NCI-H774 (cell line): ENCODE results near the gene AFMID.
"Not testable (repeated sequence)": the region's sequence is repeated elsewhere in the genome, so short reads cannot be mapped to it uniquely, and the experiment has no call there.

Experiments used
- DNase-seq: peaks from one replicate; lab custom pipeline; 2025; lab: John Stamatoyannopoulos, UW

AFMID gene

DNA sequence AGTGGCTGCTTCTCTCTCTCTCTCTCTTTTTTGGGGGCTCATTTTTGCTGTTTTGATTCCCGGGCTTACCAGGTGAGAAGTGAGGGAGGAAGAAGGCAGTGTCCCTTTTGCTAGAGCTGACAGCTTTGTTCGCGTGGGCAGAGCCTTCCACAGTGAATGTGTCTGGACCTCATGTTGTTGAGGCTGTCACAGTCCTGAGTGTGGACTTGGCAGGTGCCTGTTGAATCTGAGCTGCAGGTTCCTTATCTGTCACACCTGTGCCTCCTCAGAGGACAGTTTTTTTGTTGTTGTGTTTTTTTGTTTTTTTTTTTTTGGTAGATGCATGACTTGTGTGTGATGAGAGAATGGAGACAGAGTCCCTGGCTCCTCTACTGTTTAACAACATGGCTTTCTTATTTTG lies 36.6 kb downstream of the AFMID start:
- DNase-seq: no peak

DNA sequence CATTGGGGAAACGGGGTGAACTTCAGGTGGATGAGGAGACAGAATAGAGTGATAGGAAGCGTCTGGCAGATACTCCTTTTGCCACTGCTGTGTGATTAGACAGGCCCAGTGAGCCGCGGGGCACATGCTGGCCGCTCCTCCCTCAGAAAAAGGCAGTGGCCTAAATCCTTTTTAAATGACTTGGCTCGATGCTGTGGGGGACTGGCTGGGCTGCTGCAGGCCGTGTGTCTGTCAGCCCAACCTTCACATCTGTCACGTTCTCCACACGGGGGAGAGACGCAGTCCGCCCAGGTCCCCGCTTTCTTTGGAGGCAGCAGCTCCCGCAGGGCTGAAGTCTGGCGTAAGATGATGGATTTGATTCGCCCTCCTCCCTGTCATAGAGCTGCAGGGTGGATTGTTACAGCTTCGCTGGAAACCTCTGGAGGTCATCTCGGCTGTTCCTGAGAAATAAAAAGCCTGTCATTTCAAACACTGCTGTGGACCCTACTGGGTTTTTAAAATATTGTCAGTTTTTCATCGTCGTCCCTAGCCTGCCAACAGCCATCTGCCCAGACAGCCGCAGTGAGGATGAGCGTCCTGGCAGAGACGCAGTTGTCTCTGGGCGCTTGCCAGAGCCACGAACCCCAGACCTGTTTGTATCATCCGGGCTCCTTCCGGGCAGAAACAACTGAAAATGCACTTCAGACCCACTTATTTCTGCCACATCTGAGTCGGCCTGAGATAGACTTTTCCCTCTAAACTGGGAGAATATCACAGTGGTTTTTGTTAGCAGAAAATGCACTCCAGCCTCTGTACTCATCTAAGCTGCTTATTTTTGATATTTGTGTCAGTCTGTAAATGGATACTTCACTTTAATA lies 37.3 kb downstream of the AFMID start:
- no peak for DNase-seq

DNA sequence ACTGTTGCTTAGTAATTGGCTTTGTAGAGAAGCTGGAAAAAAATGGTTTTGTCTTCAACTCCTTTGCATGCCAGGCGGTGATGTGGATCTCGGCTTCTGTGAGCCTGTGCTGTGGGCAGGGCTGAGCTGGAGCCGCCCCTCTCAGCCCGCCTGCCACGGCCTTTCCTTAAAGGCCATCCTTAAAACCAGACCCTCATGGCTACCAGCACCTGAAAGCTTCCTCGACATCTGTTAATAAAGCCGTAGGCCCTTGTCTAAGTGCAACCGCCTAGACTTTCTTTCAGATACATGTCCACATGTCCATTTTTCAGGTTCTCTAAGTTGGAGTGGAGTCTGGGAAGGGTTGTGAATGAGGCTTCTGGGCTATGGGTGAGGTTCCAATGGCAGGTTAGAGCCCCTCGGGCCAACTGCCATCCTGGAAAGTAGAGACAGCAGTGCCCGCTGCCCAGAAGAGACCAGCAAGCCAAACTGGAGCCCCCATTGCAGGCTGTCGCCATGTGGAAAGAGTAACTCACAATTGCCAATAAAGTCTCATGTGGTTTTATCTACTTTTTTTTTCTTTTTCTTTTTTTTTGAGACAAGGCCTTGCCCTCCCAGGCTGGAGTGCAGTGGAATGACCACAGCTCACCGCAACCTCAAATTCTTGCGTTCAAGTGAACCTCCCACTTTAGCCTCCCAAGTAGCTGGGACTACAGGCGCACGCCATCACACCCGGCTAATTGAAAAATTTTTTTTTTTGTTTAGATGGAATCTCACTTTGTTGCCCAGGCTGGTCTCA lies 38.1 kb downstream of the AFMID start:
- no peak for DNase-seq

DNA sequence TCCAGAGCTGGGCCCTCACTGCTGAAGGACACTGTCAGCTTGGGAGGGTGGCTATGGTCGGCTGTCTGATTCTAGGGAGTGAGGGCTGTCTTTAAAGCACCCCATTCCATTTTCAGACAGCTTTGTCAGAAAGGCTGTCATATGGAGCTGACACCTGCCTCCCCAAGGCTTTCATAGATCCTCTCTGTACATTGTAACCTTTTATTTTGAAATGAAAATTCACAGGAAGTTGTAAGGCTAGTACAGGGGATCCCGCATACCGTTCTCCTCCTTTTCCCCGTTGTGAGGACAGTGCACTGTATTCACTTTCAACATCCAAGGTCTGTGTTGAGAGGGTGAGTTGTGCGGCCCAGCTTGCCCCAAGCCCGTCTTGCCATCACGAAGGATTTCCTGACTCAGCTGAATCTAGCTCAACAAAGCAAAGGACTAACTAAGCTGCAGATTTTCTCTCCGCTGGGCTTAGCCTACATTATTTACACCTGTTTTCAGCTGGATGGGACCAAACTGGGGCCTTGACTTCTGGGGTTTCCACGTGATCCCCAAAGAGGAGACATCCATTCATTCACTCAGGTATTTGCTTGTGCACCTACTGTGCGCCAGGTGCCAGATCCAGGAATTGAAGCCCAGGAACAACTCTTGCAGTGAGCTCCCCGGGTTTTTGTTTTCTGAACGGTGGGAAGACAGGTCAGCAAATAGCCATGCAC lies 39.0 kb downstream of the AFMID start:
- no peak for DNase-seq

DNA sequence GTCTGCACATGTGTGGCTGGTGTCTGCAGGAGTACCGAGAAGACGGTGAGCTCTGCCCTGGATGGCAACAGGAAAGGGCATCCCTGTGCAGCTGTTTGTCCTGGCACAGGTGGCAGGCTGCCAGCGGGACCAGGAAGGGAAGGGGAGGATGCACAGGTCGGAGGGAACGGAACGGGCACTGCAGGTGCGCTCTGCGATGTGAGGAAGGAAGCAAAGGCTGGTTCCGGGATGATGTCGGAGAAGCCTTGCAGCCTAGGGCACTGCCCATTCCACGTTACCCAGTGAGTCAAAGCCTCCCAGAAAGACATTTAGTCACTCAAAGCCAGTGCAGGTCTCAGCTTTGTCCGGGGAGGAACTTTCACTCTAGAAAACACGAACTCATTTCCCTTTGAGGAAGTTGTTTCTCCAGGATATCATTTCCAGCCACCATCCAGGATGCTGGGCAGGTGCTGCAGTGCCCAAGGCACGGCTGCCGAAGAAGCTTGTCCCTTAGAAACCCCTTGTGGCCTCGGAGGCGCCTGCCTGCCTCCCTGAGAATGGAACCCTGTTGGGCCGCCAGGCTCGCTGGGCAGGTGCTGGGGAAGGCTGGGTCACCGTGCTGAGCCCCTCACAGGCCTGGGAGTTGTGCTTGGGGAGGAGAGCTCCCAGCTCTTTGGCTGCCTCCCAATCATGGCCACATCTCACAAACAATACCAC lies 39.7 kb downstream of the AFMID start:
- DNase-seq: peak; percentile 65

DNA sequence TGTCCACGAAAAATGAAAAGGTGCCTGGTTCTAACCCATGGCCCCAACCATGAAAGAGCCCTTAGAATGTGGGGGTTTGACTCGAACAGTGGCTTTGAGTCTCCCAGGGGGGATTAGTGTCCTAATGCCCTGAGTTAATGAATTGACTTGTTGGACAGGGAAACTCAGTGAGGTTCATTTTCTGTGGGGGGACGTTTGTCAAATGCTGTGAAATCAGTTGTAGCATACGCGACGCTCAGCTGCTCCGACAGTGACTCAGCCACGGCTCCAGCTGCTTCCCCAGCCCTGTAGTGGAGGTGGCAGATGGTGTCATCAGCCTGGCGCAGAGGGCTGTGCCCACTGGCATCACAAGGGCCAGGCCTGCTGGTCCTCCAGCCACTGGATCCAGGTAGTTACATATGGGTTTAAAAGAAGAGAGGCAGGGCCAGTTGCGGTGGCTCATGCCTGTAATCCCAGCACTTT lies 40.3 kb downstream of the AFMID start:
- peak; percentile 58 for DNase-seq

DNA sequence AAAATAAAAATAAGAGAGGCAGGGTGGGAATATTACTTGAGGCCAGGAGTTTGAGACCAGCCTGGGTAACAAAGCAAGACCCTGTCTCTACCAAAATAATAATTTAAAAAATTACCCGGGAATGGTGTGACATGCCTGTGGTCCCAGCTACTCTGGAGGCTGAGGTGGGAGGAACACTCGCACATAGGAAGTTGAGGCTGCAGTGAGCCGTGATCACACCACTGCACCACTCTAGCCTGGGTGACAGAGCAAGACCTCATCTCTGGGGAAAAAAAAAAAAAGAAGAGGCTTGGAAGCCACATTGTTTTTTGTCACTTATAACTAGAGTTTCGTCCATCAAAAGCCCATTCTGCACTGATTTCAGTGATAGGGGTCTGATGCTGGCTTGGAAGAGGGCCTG lies 41.0 kb downstream of the AFMID start:
- DNase-seq: no peak

DNA sequence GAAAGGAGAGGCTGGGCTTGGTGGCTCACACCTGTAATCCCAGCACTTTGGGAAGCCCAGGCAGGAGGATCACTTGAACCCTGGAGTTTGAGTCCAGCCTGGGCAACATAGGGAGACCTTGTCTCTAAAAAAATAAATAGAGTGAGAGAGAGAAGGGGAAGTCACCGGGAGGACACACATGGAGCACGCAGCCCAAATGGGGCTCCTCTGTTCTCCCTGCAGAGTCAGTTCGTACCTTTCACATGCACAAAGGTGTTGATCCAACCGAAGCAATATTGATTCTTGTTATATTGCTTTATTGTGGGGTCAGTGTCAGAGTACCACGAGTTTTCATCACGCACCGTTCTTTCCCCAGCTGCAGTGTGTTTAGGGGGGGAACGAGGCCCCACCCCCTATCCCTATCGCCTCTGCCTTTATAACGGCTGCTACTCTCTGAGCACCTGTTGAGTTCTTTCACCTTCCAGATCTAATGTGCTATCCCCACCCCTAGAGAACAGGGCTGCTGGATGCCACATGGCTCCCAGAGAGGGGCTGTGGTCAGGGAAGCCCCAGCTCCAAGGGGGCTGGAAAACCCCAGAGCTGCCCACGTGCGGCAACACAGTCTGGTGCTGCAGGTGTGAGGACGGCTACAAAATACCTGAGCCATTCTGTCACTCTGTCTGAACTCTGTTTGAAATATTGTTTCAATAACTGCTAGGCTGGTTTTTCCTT lies 43.2 kb downstream of the AFMID start:
- no peak for DNase-seq

DNA sequence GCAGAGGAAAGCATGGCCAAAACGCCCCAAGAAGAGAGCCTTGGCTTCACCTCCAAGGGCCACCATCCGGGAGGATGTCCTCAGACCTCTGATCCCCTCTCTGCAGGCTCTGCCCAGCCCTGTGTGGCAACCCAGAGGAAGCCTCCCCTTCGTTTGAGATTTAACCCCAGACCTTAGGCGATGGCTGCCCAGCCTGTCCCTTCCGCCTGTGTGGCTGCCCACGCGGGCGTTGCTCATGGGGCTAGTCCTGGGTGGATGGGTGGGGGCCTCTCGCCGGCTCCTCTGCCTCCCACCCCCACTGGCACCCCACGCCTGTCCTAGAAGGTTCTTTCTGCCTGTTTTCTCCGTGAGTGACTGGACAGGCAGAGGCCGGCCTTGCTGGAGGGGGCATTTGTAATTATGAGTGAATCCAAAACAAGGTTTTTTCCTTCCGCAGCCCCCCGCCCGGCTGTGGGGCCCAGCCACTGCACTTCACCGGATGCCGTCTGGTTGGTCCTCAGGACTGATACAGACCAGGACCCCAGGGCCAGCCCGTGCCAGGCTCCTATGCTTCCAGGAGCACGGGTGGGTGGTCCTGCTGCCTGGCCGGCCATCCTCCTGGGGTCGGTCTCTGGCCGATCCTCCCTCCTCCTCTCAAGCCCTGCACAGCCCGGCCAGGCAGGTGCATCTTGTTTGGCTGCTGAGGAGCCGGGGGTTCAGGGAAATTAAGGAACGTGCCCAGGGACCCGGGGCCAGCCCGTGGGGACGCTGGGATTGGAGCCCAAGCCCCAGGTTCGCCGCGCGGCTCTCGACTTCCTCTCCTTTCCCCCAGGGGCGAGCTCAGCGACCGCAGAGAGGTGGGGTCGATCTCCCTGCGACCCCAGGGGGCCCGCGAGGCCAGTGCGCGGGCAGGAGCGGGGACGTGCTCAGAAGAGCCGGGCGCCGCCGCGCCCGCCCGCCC lies 44.1 kb downstream of the AFMID start, which contains the start of gene TMEM235:
Gene TMEM235 (plus strand): TSS at position 636 of the 940 bp plus-strand sequence. CDS start 393 bp downstream, outside the sequence.
- no peak for DNase-seq

DNA sequence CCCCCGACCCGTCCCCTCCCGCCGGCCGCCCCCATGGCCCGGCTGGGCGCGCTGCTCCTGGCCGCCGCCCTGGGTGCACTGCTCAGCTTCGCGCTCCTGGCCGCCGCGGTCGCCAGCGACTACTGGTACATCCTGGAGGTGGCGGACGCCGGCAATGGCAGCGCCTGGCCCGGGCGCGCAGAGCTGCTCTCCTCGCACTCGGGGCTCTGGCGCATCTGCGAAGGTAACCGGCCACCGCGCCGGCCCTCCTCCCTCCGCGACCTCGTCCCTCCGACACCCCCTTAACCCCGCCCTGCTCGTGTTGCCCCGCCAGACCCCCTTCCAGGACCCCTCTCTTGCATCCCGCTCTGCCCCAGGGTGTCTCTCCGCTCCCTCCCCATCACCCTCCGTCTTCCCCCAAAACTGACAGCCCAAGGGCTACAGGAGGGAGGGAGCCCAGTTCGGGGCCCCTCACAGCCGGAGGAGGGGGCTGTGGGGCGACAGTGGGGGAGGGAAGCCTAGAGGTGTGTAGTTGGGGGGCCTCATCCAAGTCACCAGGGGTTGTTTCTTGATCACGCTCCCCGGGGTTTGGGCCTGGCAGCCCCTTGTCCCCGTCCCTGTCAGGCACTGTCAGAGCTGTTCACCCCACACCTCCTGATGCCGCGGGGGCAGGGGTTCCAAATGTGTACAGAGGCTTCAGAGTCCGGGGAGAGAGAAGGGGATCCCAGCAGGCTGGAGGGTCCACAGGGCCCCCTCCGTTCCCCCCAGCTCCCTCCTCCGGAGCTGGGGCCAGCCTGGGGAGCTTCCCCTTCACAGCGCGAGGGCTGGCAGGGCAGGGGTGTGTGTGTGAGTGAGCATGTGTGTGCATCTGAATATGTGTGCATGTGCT lies 45.1 kb downstream of the AFMID start:
- DNase-seq: no peak

DNA sequence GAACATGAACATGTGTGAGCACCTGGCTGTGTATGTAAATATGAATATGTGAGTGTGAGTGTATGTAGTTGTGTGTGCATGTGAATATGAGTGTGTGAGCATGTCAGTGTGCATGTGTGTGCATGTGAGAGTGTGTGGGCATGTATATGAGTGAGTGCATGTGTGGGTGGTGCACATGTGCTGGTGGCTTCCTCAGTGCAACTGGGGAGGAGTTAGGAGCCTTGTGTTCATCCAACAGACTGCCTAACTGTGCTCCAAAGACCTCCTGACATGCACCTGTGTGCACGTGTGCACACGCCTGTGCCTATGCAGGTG lies 45.7 kb downstream of the AFMID start:
- no peak for DNase-seq

DNA sequence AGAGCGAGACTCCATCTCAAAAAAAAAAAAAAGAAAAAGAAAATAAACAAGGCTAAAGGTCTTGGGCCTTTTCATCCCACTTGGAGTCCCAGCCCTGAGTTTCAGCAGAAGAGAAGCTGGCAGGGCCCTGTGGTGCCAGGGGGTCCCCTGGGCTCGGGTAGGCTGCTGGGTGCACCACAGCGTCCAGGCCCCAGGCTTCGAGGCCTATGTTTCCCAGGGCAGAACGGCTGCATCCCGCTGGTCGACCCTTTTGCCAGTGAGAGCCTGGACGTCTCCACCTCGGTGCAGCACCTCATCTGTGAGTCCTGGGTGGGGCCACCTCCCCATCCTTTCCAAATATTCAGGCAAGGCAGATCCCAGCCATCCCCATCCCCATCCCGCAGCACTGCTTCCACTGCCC lies 46.5 kb downstream of the AFMID start:
- no peak for DNase-seq

DNA sequence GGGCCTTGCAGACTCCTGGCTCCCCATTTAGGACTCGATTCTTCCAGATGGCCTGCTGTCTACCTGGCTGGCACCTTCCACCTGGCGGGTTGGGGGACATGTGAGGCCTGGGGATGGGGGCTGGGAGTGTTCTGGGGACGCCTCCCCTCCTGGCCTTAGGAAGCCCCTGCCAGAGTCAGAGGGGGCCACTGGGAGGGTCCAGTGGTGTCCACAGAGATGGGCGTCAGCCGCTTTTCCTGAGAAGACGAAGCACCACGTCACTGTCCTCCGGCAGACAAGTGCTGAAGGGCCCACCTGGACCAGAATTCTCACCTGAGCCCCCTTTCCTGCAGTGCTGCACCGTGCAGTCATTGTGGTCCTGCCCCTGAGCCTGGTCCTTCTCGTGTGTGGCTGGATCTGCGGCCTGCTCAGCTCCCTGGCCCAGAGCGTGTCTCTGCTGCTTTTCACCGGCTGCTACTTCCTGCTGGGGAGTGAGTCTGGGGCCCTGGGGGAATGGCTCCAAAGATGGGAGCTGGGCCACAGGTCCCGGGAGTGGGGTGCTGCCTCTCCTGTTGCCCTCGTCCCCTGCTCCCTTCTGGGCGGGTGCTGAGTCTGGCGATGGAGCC lies 47.2 kb downstream of the AFMID start:
- DNase-seq: no peak

DNA sequence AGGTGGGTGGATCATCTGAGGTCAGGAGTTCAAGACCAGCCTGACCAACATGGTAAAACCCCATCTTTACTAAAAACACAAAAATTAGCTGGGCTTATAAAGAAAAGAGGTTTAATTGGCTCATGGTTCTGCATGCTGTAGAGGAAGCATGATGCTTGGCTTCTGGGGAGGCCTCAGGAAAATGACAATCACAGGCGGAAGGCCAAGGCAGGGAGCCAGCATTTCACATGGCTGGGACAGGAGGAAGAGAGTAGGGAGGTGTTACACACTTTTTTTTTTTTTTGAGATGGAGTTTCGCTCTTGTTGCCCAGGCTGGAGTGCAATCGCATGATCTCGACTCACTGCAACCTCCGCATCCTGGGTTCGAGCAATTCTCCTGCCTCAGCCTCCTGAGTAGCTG lies 47.9 kb downstream of the AFMID start:
- not testable (repeated sequence) for DNase-seq

DNA sequence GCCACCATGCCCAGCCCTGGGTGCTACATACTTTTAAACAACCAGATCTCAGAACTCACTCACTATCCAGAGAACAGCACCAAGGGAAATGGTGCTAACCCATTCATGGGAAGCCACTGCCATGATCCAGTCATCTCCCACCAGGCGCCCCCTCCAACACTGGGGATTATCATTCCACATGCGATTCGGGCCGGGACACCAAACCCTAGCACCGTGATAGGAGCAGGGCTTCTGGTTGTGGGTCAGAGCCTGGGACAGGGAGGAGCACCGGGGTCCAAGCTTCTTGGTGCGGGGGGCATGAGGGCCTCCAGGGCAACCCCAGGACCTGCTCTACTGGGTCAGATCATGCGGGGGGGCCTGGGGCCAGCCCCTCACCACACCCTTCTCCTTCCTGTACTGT lies 48.7 kb downstream of the AFMID start:
- no peak for DNase-seq

DNA sequence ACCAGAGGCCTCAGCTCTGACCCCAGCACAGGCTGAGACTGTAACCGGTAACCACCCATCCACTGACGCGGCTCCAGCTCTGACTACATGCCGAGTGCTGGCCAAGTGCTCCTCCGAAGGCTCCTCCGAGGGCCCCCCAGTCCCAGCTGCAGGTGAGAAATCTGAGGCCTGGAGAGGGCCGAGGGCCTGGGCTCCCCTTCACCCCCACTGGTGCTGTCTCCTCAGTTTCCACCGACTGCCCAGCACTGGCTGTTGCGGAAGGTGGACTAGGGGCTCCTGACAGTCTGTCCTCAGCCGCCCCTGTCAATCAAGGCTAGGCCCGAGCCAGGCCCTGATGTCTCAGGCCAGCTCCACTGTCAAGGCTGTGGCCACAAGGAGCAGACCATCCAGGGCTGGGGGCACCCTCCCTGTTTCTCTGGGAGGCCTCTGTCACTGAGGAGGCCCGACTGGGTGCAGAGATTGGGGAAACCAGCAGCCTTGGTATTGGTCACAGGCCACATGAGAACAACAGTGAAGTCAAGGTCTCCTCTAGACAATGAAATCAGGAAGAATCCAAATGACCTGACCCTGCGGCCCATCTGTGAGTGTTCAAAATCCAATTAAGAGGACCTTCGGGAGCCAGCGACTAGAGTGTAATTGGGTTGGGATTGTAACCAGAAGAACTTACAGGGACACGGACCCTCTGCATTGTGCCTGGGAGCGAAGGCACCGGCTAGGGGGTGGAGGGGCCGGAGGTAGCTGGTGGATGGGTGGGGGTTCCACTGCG lies 49.4 kb downstream of the AFMID start:
- no peak for DNase-seq

DNA sequence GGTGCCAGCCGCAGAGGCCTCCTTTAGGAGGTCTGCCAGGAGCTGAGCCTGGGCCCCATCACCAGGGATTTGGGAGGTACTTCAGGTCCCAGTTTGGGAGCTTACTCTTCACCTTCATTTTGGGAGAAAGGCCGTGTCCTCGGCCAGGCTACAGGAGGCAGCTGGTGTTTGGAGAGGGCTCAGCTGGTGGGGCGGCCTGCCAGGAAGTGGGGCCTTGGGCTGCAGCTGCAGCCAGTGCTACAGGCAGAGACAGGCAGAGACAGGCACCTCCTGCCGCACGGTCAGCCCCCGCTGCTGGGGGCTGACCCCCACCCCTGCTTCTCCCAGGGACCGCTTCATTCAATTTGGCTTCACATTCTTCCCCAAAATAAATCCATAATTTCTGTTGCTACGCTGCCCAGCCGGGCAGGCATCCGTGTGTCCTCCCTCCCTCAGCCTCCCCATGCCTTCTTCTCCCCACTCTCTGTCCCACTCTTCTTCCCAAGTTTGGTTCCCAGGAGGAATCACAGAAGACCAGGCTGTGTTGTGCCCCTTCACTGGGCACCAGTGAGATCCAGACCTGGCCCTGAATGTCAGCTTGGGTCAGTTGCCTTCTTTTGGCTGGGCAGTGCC lies 50.3 kb downstream of the AFMID start:
- DNase-seq: no peak
